Gastroesophageal sphincter (tissue), 4 donors: ENCODE results near the gene SHISA9. TPM values are rescaled to one million over a fixed set of nuclear protein-coding genes. Genes with fewer than 3 reads are reported as not detected.

Experiments
- ATAC-seq: fragments of 150-250 bp; one replicate; pipeline ENCODE4 v1.9.1; 2016; ENCODE audit warnings: mild to moderate bottlenecking, moderate library complexity
- H3K27ac ChIP-seq, 4 donors: fragments of 200-600 bp; sonication (generic) in 3 of 4; 1 replicate in 3 of 4; 2 replicates in 1 of 4; pipeline ENCODE4 v1.5.1; 2016 to 2019
- H3K27me3 ChIP-seq: fragments of 200-600 bp; sonication (generic); one replicate; pipeline ENCODE4 v1.5.1; 2019
- H3K36me3 ChIP-seq, 2 donors: fragments of 200-600 bp; sonication (generic); one replicate each; pipeline ENCODE4 v1.5.1; 2019; ENCODE audit warnings: control low read depth in 1 of 2
- H3K4me1 ChIP-seq, 3 donors: fragments of 200-600 bp; sonication (generic); 1 replicate in 2 of 3; 2 replicates in 1 of 3; pipeline ENCODE4 v1.5.1; 2016 to 2019; ENCODE audit warnings: control low read depth in 2 of 3
- H3K4me3 ChIP-seq, 2 donors: fragments of 200-600 bp; sonication (generic); one replicate each; pipeline ENCODE4 v1.5.1; 2019; ENCODE audit warnings: mild to moderate bottlenecking in 1 of 2, moderate library complexity in 1 of 2
- H3K9me3 ChIP-seq, 3 donors: fragments of 200-600 bp; sonication (generic); one replicate each; pipeline ENCODE4 v1.5.1; 2017 to 2019; ENCODE audit warnings: control low read depth in 2 of 3
- EP300 ChIP-seq: sonication (generic); formaldehyde crosslinking; IDR thresholded peaks from one replicate; pipeline ENCODE4 v1.6.1; 2017; ENCODE audit warnings: antibody characterized with exemption, mild to moderate bottlenecking
- POLR2A ChIP-seq, 2 donors: fragments of 450-650 bp; IDR thresholded peaks; one replicate each; pipeline ENCODE4 v1.6.1; 2017; ENCODE audit warnings: antibody characterized with exemption in 2 of 2, mild to moderate bottlenecking in 2 of 2, moderate library complexity in 1 of 2
- POLR2AphosphoS5 ChIP-seq: sonication (generic); formaldehyde crosslinking; IDR thresholded peaks from one replicate; pipeline ENCODE4 v1.6.1; 2017; ENCODE audit warnings: antibody characterized with exemption
- WGBS, 2 donors: methylation state at CpG; one replicate each; pipeline ENCODE4 v1.1.5; 2018; ENCODE audit warnings: low coverage in 1 of 2; 5-methylcytosine and 5-hydroxymethylcytosine counted together
- total RNA-seq, 4 donors: library from RNA; depleted of rRNA; stranded (reverse); fragments of >200 nt; gene quantifications; one replicate each; pipeline ENCODE4 v1.1.0, GENCODE V29; 2016
- TF ChIP-seq, protein P1 (sequence below), 4 experiments: fragments of 200-600 bp in 2 of 4; fragments of 450-650 bp in 2 of 4; sonication (generic) in 1 of 4; IDR thresholded peaks; one replicate each; pipeline ENCODE4 v1.5.1; 2017 to 2019; ENCODE audit warnings: antibody characterized with exemption in 4 of 4, mild to moderate bottlenecking in 2 of 4, moderate library complexity in 2 of 4

SHISA9 gene
- total RNA-seq, 4 donors from 2014 or later = 1.1 to 12.6 (median 4.9) TPM

GRCh38 chr16:12988071-12988470, 86.7 kb downstream of the SHISA9 start:
- Histone ChIP-seq H3K36me3 (no peaks in the 10 kb centered on the region), H3K9me3 (no peaks in the 10 kb centered on the region), H3K4me3 (no peak overlapping the region), H3K27me3 (peaks cover 7% of the 10 kb centered on the region), H3K27ac (no peak overlapping the region), H3K4me1 (no peaks in the 10 kb centered on the region)
- TF ChIP-seq, protein P1, sequence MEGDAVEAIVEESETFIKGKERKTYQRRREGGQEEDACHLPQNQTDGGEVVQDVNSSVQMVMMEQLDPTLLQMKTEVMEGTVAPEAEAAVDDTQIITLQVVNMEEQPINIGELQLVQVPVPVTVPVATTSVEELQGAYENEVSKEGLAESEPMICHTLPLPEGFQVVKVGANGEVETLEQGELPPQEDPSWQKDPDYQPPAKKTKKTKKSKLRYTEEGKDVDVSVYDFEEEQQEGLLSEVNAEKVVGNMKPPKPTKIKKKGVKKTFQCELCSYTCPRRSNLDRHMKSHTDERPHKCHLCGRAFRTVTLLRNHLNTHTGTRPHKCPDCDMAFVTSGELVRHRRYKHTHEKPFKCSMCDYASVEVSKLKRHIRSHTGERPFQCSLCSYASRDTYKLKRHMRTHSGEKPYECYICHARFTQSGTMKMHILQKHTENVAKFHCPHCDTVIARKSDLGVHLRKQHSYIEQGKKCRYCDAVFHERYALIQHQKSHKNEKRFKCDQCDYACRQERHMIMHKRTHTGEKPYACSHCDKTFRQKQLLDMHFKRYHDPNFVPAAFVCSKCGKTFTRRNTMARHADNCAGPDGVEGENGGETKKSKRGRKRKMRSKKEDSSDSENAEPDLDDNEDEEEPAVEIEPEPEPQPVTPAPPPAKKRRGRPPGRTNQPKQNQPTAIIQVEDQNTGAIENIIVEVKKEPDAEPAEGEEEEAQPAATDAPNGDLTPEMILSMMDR (IDR thresholded peaks at IDR 0.05) = no peak
- TF ChIP-seq POLR2A (IDR thresholded peaks at IDR 0.05) (no peak), EP300 (no peak), POLR2AphosphoS5 (no peak)
- WGBS, 2 donors = 78 to 85% methylated on average over 3 to 5 of the region's 5 CpGs
- no peak for ATAC-seq

- Histone ChIP-seq H3K4me1 (no peaks in the 10 kb centered on the region), H3K27ac (no peak overlapping the region), H3K36me3 (no peaks in the 10 kb centered on the region), H3K9me3 (no peaks in the 10 kb centered on the region), H3K27me3 (peaks cover under 1% of the 10 kb centered on the region), H3K4me3 (no peak overlapping the region)
- ATAC-seq = no peak
- TF ChIP-seq EP300 (no peak), POLR2AphosphoS5 (no peak), POLR2A (IDR thresholded peaks at IDR 0.05) (no peak)
- TF ChIP-seq, protein P1 (IDR thresholded peaks at IDR 0.05) = no peak
- 82 to 89% methylated on average over 4 to 5 of the region's 5 CpGs for WGBS, 2 donors
These were observed 90.7 kb downstream of the SHISA9 start for GRCh38 chr16:12992066-12992465.

GRCh38 chr16:12994402-12994801, 93.0 kb downstream of the SHISA9 start:
- Histone ChIP-seq H3K27me3 (peaks cover 5% of the 10 kb centered on the region), H3K4me3 (no peak overlapping the region), H3K36me3 (no peaks in the 10 kb centered on the region), H3K9me3 (no peaks in the 10 kb centered on the region), H3K27ac (no peak overlapping the region), H3K4me1 (no peaks in the 10 kb centered on the region)
- 69 to 70% methylated on average over 2 to 4 of the region's 4 CpGs for WGBS, 2 donors
- no peak for ATAC-seq
- TF ChIP-seq, protein P1 (IDR thresholded peaks at IDR 0.05) = no peak
- no peak for TF ChIP-seq POLR2AphosphoS5
- no peak for TF ChIP-seq EP300
- no peak for TF ChIP-seq POLR2A (IDR thresholded peaks at IDR 0.05)

DNA sequence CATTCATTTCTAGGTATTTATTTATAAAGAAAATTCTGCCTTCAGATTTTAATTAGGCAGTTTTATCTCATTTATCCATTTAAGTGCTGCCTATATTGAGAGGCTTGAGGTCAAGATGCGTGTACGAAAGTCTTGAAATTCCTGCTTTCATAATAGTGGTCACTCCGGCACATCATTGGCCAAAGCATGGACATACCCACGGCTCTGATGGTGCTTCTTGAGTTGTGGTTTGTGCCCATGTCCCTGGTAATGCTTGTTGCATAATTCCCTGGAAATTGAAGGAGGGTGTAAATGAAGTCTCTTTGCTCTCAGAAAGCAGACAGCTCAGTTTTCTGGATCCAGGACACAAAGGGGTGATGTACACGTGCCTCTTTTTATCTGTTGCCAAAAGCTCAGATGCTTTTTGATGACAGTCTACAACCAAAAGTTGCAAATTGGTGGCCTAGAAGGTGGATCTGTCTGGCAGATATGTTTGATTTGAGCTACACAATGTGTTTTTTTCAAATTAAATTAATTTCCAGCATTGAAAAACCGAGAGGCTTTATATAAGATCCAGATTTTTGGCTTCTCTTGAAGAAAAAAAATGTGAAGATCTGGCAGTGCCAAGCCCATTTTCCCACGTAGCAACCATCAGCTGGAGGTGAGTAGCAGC, 94.4 kb downstream of the SHISA9 start:
- no peaks in the 10 kb centered on the region for H3K36me3 ChIP-seq
- H3K27me3 ChIP-seq = peaks cover 18% of the 10 kb centered on the region
- no peaks in the 10 kb centered on the region for H3K9me3 ChIP-seq
- WGBS, 2 donors = 70 to 73% methylated on average over 6 to 7 of the region's 7 CpGs
- ATAC-seq = no peak
- H3K27ac ChIP-seq = no peak overlapping the region
- H3K4me3 ChIP-seq = no peak overlapping the region
- TF ChIP-seq, protein P1 (IDR thresholded peaks at IDR 0.05) = no peak
- TF ChIP-seq EP300 (no peak), POLR2A (IDR thresholded peaks at IDR 0.05) (no peak), POLR2AphosphoS5 (no peak)
- H3K4me1 ChIP-seq = no peaks in the 10 kb centered on the region

DNA sequence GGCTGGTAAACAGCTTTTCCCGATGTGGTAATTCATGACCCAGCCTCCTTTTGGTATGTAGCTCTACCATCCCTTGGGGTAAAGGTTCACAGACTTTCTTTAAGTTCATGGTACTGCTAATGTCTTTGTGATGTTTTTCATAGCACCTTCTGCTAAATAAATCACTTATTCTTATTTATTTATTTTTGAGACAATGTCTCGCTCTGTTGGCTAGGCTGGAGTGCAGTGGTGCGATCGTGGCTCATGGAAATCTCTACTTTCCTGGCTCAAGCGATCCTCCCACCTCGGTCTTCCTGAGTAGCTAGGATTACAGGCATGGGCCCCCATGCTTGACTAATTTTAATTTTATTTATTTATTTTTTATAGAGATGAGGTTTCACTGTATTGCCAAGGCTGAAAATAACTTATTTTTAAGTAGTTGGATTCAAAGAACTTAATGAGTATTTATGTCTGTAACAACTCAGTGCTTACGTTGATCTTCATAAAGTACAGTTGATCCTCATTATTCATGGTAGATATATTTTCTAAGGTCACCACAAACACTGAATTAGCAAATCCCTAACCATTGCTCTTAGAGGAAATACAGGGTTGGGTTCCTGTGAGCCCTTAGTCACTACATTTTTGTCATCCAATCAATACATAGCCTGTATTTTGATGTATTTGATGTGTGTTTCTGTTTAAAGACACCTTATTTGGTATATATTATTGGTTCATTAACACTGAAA, 97.1 kb downstream of the SHISA9 start:
- TF ChIP-seq, protein P1 (IDR thresholded peaks at IDR 0.05) = no peak
- no peak for TF ChIP-seq EP300
- TF ChIP-seq POLR2A (IDR thresholded peaks at IDR 0.05) = no peak
- no peak for TF ChIP-seq POLR2AphosphoS5
- no peaks in the 10 kb centered on the region for H3K36me3 ChIP-seq
- no peak overlapping the region for H3K27ac ChIP-seq
- peaks cover 24% of the 10 kb centered on the region for H3K27me3 ChIP-seq
- WGBS, 2 donors = 79 to 93% methylated on average over 6 to 7 of the region's 7 CpGs
- no peak overlapping the region for H3K4me3 ChIP-seq
- no peaks in the 10 kb centered on the region for H3K9me3 ChIP-seq
- H3K4me1 ChIP-seq = no peaks in the 10 kb centered on the region
- ATAC-seq = no peak
